ENCODE measurements around the gene PTPRH.
A peak's percentile ranks its signal among the peaks of the same experiment; 100 is the strongest.
"Not testable (repeated sequence)": the region's sequence is repeated elsewhere in the genome, so short reads cannot be mapped to it uniquely, and the experiment has no call there.

The PTPRH gene

GRCh38 chr19:55179606-55180484 lies 29.5 kb downstream of the PTPRH start, which contains the start of gene SYT5:
SYT5 (minus strand) TSS chr19:55180289; CDS start chr19:55179041, 1,248 bp downstream.
- peak; percentile 55 for DNase-seq

- peak; percentile 95 for DNase-seq
These were observed 30.3 kb downstream of the PTPRH start for GRCh38 chr19:55178781-55179599.

- DNase-seq = no peak
These were observed 33.2 kb downstream of the PTPRH start for GRCh38 chr19:55176076-55176475.

GRCh38 chr19:55175117-55175867 lies 34.0 kb downstream of the PTPRH start:
- no peak for DNase-seq

- DNase-seq = no peak
These were observed 34.7 kb downstream of the PTPRH start for GRCh38 chr19:55174425-55175116.

- DNase-seq = peak; percentile 91
These were observed 35.4 kb downstream of the PTPRH start for GRCh38 chr19:55173714-55174409.

GRCh38 chr19:55173186-55173713 lies 36.1 kb downstream of the PTPRH start:
- DNase-seq = no peak

GRCh38 chr19:55172741-55173140 lies 36.6 kb downstream of the PTPRH start:
- DNase-seq = no peak

GRCh38 chr19:55172318-55172717 lies 37.0 kb downstream of the PTPRH start:
- DNase-seq = not testable (repeated sequence)

- DNase-seq = no peak
These were observed 37.9 kb downstream of the PTPRH start for GRCh38 chr19:55171440-55171839.

GRCh38 chr19:55169136-55169535 lies 40.2 kb downstream of the PTPRH start:
- DNase-seq = no peak

- peak; percentile 99 for DNase-seq
These were observed 42.6 kb downstream of the PTPRH start, which contains the start of gene DNAAF3 for GRCh38 chr19:55166530-55167268. DNAAF3 (minus strand) TSS chr19:55166613; CDS start chr19:55166413, 200 bp downstream.

- DNase-seq = peak; percentile 87
These were observed 43.3 kb downstream of the PTPRH start for GRCh38 chr19:55165952-55166529.

GRCh38 chr19:55161571-55162322 lies 47.6 kb downstream of the PTPRH start:
- DNase-seq = no peak

- no peak for DNase-seq
These were observed 48.3 kb downstream of the PTPRH start for GRCh38 chr19:55160986-55161365.

- peak; percentile 99 for DNase-seq
These were observed 48.9 kb downstream of the PTPRH start for GRCh38 chr19:55160128-55160985.

- peak; percentile 36 for DNase-seq
These were observed 50.2 kb downstream of the PTPRH start for GRCh38 chr19:55158848-55159749.

Measured in NCI-H1436 (cell line).